GM15510 (cell line): ENCODE results near the gene SLC35A2.

ENCODE experiments used
- POLR2A ChIP-seq: IDR thresholded peaks from 3 replicates; pipeline ENCODE4 v1.6.1; 2011; ENCODE audit warnings: borderline replicate concordance; ENCODE audit not compliant: insufficient read length; ENCODE audit errors: extremely low read depth

The SLC35A2 gene

DNA sequence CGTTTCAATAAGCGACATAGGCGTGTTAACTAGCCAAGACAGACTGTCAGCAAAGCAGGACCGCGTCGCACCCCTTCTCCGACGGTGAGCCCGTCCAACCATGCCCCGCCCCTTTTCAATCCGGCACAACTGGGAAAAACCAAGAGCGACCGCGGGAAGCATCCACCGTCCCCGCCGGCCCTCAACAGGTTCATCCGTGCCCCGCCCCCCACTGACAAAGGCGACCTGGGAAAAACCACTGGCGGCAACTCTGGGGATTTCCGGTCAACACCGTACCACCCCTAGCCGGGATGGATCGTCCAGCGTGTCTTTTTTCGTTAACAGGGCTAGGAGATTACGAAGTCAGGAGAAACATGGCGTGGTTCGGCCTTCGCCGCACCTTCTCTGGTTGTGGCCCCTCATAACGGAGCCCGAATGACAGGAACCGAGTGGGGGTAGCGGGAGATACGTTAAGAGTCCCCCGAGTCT, 14.3 kb downstream of the SLC35A2 start:
- no peak for TF ChIP-seq POLR2A

- TF ChIP-seq POLR2A: no peak
Measured at GRCh38 chrX:48896611-48897011, 14.8 kb downstream of the SLC35A2 start.

GRCh38 chrX:48894891-48895290, 16.6 kb downstream of the SLC35A2 start:
- TF ChIP-seq POLR2A: no peak

DNA sequence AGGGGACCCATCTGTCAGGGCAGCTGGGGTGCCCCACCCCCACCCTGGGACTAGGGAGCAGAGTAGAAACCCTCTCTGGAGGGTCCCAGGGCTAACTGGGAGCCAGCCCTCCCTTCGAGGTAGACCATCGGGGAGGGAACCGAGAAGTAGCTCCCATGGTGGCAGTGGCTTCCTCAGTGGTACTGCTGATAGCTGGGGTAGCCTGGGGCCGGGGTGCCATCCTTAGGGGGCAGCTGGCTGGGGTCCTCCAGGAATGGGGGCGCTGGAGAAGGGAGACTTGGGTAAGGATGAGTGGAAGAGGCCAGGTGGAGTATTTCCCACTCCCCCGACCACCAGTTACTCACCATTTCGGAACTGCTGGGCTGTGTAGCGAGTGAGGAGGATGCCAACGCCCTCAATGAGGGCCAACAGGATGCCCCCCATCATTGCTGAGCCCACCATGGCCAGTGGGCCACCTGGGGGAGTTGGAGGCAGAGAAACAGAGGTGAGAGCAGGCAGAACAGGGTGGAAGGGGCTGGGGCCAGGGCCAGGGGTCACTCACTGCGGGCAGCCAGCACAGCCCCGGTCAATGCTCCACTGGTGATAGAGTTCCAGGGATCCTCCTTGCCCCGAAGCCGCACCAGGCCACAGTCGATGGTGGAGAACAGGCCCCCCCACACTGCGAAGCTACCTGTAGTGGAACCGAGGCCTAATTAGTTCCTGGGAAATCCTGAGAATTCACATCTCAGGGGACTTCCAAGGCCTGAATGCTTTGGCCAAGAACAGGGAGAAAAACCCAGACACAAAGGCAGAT, 17.7 kb downstream of the SLC35A2 start:
- TF ChIP-seq POLR2A: no peak

GRCh38 chrX:48892896-48893295, 18.6 kb downstream of the SLC35A2 start:
- TF ChIP-seq POLR2A: no peak

GRCh38 chrX:48891402-48892288, 19.8 kb downstream of the SLC35A2 start:
- TF ChIP-seq POLR2A: no peak

- no peak for TF ChIP-seq POLR2A
Measured at GRCh38 chrX:48890934-48891401, 20.5 kb downstream of the SLC35A2 start.

GRCh38 chrX:48890296-48890925, 21.0 kb downstream of the SLC35A2 start:
- TF ChIP-seq POLR2A: no peak

DNA sequence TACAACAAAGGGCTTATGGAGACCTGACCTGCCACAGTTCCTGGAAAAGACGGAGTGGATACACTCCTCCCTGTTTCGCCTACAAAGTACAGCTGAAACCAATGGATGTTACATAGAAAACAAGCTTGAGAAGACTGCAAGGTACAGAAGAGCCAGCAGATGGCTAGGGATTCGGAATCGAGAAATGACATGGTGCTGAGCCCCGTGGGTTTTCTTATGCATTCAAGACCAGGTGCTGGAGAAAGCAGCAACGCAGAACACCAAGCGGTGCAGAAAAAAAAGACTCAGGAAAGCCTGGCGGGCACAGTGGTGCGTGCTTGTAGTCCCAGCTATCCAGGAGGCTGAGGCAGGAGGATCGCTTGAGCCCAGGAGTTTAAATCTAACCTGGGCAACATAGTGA, 27.7 kb downstream of the SLC35A2 start:
- TF ChIP-seq POLR2A: no peak

GRCh38 chrX:48864210-48864609, 47.2 kb downstream of the SLC35A2 start:
- no peak for TF ChIP-seq POLR2A

GRCh38 chrX:48854898-48855297, 56.5 kb downstream of the SLC35A2 start:
- no peak for TF ChIP-seq POLR2A
